ENCODE results near the gene PPM1H. TPM values are rescaled to one million over a fixed set of nuclear protein-coding genes. Genes with fewer than 3 reads are reported as not detected.

Gene PPM1H
- total RNA-seq, 1 donor: 13.4 TPM

- Histone ChIP-seq H3K4me2 (ENCODE audit: insufficient read depth, low read length) (peak overlapping the region; percentile 30), H3K27ac (ENCODE audit: low read depth, low read length) (peak overlapping the region; percentile 61), H4K20me1 (ENCODE audit: insufficient read depth, low read length) (no peaks in the 10 kb centered on the region), H3K27me3 (ENCODE audit: insufficient read depth, low read length) (no peaks in the 10 kb centered on the region), H3K4me1 (ENCODE audit: insufficient read depth, low read length) (peaks cover 28% of the 10 kb centered on the region), H3K36me3 (ENCODE audit: insufficient read depth, low read length) (no peaks in the 10 kb centered on the region), H3K79me2 (ENCODE audit: insufficient read depth, low read length) (no peaks in the 10 kb centered on the region), H3K4me3 (ENCODE audit: insufficient read depth, low read length) (no peak overlapping the region), H2AFZ (ENCODE audit: low read length) (no peak overlapping the region), H3K9me3 (ENCODE audit: low read depth, low read length) (no peaks in the 10 kb centered on the region)
- DNase-seq (ENCODE audit: insufficient read length, low spot score, missing footprints): no peak
- TF ChIP-seq CTCF (IDR thresholded peaks at IDR 0.05; ENCODE audit: extremely low read depth, low read depth, low read length): no peak
Observed at GRCh38 chr12:62792236-62792870, 142.6 kb downstream of the PPM1H start.

GRCh38 chr12:62789851-62790250 is 145.1 kb downstream of the PPM1H start:
- Histone ChIP-seq H3K9me3 (ENCODE audit: low read depth, low read length) (no peaks in the 10 kb centered on the region), H2AFZ (ENCODE audit: low read length) (no peak overlapping the region), H3K27ac (ENCODE audit: low read depth, low read length) (no peak overlapping the region), H3K4me1 (ENCODE audit: insufficient read depth, low read length) (peaks cover 48% of the 10 kb centered on the region), H3K36me3 (ENCODE audit: insufficient read depth, low read length) (no peaks in the 10 kb centered on the region), H4K20me1 (ENCODE audit: insufficient read depth, low read length) (no peaks in the 10 kb centered on the region), H3K4me2 (ENCODE audit: insufficient read depth, low read length) (no peak overlapping the region), H3K79me2 (ENCODE audit: insufficient read depth, low read length) (no peaks in the 10 kb centered on the region), H3K4me3 (ENCODE audit: insufficient read depth, low read length) (no peak overlapping the region), H3K27me3 (ENCODE audit: insufficient read depth, low read length) (no peaks in the 10 kb centered on the region)
- TF ChIP-seq CTCF (IDR thresholded peaks at IDR 0.05; ENCODE audit: extremely low read depth, low read depth, low read length): no peak
- no peak for DNase-seq (ENCODE audit: insufficient read length, low spot score, missing footprints)

GRCh38 chr12:62787611-62788010 is 147.3 kb downstream of the PPM1H start:
- Histone ChIP-seq H3K27me3 (ENCODE audit: insufficient read depth, low read length) (no peaks in the 10 kb centered on the region), H3K79me2 (ENCODE audit: insufficient read depth, low read length) (no peaks in the 10 kb centered on the region), H4K20me1 (ENCODE audit: insufficient read depth, low read length) (no peaks in the 10 kb centered on the region), H3K36me3 (ENCODE audit: insufficient read depth, low read length) (no peaks in the 10 kb centered on the region), H3K4me2 (ENCODE audit: insufficient read depth, low read length) (no peak overlapping the region), H2AFZ (ENCODE audit: low read length) (no peak overlapping the region), H3K27ac (ENCODE audit: low read depth, low read length) (no peak overlapping the region), H3K4me1 (ENCODE audit: insufficient read depth, low read length) (peaks cover 50% of the 10 kb centered on the region), H3K9me3 (ENCODE audit: low read depth, low read length) (no peaks in the 10 kb centered on the region), H3K4me3 (ENCODE audit: insufficient read depth, low read length) (no peak overlapping the region)
- no peak for DNase-seq (ENCODE audit: insufficient read length, low spot score, missing footprints)
- TF ChIP-seq CTCF (IDR thresholded peaks at IDR 0.05; ENCODE audit: extremely low read depth, low read depth, low read length): no peak

- Histone ChIP-seq H3K4me3 (ENCODE audit: insufficient read depth, low read length) (no peak overlapping the region), H3K79me2 (ENCODE audit: insufficient read depth, low read length) (no peaks in the 10 kb centered on the region), H3K27me3 (ENCODE audit: insufficient read depth, low read length) (no peaks in the 10 kb centered on the region), H3K4me1 (ENCODE audit: insufficient read depth, low read length) (peaks cover 44% of the 10 kb centered on the region), H3K9me3 (ENCODE audit: low read depth, low read length) (no peaks in the 10 kb centered on the region), H2AFZ (ENCODE audit: low read length) (no peak overlapping the region), H3K36me3 (ENCODE audit: insufficient read depth, low read length) (no peaks in the 10 kb centered on the region), H3K27ac (ENCODE audit: low read depth, low read length) (peak overlapping the region; percentile 88), H4K20me1 (ENCODE audit: insufficient read depth, low read length) (no peaks in the 10 kb centered on the region), H3K4me2 (ENCODE audit: insufficient read depth, low read length) (no peak overlapping the region)
- no peak for DNase-seq (ENCODE audit: insufficient read length, low spot score, missing footprints)
- no peak for TF ChIP-seq CTCF (IDR thresholded peaks at IDR 0.05; ENCODE audit: extremely low read depth, low read depth, low read length)
Observed at GRCh38 chr12:62787023-62787422, 147.9 kb downstream of the PPM1H start.

All from osteoblast (primary cell).